Activated T-cell treated with anti-CD3 and anti-CD28 coated beads for 24 hours (primary cell): ENCODE data around the gene KCNQ1OT1.

ENCODE experiments used
- DNase-seq: peaks from one replicate; pipeline ENCODE4 v3.0.0-alpha.2; 2020; ENCODE audit warnings: low read depth

KCNQ1OT1 gene

GRCh38 chr11:2570211-2570811 lies 129.5 kb downstream of the KCNQ1OT1 start:
- DNase-seq: no peak

- DNase-seq: no peak
These were observed 130.0 kb downstream of the KCNQ1OT1 start for GRCh38 chr11:2569731-2570210.

GRCh38 chr11:2569321-2569721 lies 130.5 kb downstream of the KCNQ1OT1 start:
- no peak for DNase-seq

DNA sequence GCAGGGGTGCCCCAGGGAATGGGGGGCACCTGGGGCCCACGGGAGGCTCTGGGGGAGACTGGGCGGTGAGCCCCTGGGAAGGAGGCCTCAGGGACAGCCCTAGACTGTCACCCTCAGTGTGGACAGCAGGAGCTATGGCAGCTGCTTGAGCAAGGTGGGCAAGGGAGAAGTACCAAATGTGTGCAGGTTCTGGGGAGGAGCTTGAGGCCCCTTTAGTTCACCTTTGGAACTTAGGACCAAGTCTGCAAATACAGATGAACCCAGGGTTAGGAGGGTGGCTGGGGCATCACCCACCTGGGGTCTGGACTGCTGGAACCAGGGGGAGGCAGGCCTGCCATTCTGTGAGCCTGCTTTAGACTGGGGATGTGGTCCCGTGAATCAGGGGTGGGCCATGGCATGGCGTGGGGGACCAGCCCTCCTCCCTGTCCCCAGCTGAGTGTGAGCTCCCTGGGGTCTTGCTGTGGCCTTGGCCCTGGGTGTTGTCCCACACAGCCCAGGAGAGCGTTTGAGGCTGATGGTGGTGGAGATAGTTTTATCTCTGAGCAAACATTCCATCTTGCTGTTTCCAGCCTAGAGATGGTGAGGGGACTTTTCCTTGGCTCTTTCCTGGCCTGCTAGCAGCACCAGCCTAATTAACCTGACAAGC lies 132.6 kb downstream of the KCNQ1OT1 start:
- no peak for DNase-seq

DNA sequence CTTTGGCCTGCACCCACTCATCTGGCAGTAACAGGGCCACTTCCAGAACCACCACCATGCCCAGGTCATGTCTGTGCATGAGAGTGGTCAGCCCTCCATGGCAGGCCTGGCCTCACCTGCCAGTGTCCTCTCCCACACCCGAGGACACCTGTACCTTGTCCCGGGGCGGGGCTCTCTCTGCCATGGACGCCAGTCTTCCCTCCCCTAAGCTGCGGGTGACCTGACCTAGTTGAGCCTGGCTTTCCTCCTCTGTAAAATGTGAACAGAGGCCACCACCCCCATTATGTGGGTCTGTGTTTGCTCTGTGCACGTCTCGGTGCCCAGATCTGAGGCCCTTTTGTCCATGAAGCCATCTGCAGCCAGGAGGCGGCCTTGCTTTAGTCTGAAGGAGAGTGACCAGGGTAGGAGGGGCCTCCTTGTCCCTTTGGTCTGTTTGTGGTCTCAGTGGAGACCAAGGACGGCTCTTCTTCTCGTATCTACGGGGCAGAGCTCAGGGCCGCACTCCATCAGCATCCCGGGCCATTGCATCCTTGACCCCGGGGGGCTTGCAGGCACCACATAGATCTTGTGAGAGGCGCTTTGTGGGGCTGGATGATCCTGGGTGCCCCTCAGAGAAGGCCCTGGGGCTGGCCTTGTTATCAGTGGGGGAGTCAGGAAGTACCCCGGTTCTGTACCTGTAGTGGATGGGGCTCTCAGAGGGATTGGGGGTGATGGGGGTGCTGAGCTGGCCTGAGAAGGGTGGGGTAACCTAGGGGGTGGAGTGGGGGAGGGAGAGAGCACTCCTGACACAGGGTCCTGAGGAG lies 133.4 kb downstream of the KCNQ1OT1 start:
- DNase-seq: no peak

DNA sequence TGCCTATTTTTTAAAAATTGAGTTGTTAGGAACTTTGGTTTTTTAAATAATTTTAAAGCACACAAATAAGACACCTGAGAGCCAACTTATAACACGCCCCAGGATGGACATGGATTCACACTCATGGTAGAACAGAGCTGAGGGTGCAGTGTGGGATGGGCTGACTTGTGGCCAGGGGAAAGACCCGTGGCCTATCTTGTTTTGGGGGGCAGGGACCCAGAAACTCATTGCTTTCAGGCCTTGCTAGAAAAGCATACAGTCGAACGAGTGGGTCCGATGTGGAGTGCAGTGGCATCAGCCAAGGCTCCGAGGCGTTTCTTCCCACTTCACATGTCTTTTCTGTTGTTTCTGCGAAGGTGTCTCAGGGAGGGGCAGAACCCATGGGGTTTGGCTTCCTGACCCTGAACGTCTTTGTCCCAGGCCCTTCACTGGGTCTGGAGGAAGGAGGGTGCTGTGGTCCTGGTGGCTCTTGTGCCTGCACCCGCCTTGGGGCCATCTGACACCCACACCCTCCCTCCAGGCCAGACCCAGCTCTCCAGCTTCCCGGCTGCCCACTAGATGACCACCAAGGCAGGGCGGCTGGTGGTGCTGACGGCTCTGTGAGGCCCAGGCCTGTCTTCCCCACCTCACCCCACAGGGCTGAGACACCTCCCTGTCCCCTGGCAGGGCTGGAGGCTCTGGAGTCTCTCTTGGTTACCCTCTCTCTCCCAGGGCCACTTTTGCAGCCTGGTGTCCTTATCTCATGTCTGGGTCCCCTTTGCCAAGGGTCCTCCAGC lies 134.2 kb downstream of the KCNQ1OT1 start:
- DNase-seq: no peak

DNA sequence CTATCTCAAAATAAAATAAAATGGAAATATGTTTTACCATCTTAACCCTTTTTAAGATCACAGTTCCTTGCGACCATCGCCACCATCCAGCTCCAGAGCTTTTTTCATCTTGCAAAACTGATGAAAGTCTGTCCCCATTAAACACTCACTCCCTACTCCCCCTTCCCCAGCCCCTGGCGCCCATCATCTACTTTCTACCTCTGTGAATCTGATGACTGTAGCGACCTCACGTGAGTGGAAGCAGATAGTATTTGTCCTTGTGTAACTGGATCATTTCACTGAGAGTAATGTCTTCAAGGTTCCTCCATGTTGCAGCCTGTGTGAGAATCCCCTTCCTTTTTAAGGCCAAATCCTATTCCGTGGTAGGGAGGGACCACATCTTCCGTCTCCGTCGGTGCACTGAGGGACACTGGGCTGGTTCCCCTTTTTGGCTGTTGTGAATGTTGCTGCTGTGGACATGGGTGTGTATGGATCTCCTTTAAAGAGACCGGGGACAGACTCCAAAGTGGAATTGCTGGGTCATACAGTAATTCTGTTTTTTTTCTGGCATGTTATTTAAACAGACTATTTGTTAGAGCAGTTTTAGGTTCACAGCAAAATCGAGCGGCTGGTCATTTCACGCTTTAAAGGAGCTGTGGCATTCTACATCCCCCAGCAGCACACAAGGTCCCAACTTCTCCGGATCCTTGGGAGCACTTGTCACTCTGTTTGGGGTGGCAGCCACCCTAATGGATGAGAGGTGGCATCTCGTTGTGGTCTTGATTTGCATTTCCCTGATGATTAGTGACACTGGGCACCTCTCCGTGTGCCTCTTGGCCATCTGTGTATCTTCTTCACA lies 135.0 kb downstream of the KCNQ1OT1 start:
- DNase-seq: no peak

- DNase-seq: no peak
These were observed 135.7 kb downstream of the KCNQ1OT1 start for GRCh38 chr11:2564008-2564530.

DNA sequence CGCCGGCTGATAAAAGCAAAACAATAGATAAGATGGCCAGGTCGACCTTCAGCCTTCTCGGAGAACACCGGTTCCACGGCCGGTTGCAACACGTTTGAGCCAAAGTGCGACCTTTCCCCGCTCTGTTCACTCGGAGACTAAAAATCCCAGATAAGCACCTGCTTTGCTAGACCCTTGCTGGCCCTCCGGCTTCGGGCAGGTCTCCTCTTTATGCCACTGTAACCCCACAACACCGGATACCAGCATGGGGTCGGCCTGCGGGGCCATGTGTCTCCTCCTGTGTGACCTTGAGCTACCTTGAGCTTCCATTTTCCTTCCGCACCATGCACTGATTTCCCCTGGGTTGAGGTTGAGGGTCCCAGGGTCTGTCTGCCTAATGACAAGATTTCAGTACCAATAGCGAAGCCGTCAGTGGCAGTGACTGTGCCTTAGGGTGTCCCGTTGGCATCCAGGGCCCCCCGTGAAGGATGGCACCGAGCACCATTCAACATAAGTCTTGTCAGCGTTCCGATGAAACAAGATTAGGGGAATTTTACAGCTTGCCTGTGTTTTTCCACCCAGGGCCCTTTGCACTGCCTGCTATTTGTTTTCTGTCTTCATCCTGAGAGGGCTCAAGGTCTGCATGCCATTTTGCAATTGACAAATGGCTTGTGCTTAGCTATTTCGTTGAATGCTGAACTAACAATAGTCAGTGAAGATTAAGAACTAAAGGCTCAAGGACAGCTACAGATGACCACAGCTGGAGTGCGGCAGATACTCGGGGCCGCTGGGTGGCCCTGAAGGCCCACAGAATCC lies 136.4 kb downstream of the KCNQ1OT1 start:
- no peak for DNase-seq

- no peak for DNase-seq
These were observed 136.9 kb downstream of the KCNQ1OT1 start for GRCh38 chr11:2562890-2563212.

- no peak for DNase-seq
These were observed 137.9 kb downstream of the KCNQ1OT1 start for GRCh38 chr11:2561696-2562581.

DNA sequence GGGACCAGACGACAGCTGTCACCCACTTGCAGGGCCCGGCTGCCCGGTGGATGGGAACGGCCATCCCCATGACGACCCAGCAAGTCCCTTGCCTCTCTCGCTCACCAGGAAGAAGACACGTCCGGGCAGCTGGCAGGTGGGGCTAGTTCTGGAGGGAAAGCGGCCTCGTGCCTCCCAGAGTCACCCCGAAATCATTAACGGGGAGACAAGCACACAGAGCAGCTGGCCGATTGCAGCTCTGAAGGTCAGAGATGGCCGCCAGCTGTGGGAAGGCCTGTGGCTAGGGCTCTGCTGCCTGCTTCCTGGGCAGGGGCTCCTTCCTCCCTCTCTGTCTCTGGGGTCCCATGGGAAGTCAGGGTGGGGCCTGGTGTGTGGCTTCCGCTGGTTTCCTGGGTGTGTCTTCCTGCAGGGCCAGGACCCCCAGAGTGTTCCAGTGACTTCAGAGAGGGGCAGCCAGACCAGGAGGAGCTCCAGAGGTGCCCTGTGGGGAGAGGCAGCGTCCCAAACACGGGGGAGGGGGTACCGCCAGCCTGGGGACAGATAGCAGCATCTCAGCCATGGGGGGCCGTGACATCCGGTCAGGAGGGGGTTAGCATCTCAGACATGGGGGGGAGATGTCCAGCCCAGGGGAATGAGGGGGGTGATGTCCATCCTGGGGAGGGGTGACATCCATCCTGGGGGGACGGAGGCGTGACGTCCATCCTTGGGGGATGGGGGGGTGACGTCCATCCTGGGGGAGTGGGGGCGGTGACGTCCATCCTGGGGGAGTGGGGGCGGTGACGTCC lies 140.1 kb downstream of the KCNQ1OT1 start:
- DNase-seq: no peak

DNA sequence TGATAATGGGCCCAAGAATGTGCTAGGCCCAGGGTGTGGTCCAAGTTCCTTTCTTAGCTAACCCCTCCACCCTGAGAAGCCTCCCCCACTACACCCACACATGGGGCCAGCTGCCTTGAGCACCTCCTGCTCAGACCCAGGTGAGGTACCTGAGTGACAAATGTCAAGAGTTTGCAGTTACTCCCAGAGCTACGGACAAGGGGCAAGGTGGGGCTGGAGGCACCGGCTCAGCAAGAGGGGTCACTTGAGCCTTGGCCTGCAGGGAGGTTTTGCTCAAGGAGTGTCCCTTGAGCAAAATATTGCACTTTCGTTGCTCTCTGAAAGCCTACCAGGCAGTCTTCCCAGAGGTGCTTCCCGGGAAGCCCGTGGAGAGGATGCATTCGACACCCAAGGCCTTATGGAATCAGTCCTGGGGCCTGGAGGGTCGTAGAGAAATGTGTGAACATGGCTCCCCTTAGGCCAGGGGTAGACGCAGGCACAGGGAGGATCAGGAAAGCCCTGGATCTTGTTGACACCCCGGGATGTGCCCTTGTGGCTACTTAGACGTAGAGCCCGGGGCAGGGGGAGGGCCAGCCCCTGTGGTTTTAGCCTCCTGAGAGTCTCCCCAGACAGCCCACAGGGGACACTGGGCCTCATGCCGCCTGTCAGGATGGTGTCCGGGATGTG lies 140.8 kb downstream of the KCNQ1OT1 start:
- no peak for DNase-seq

DNA sequence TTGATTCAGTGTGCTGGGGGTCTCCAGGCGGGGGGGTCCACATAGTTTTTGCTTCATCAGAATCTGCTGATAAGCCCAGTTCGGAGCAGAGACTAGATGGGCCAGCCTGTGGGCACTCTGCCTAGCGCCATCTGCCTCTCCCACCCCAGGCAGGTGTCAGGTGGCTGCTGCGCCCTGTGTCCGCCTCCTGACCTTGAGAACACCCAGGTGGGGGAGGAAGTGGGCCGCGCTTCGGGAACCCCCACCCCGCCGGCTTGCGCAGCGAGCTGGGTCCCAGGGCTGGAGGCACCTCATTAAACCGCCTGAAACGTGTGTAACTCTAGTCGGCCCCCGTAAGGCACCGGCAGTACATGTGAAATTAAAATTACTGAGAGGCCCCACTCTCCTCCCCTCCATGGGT lies 141.4 kb downstream of the KCNQ1OT1 start:
- DNase-seq: no peak
